ENCODE data around the gene LRRC71. TPM values are rescaled to one million over a fixed set of nuclear protein-coding genes. Genes with fewer than 3 reads are reported as not detected.

LRRC71 gene
- total RNA-seq, 1 experiment from 2014 or later: not detected

GRCh38 chr1:156894001-156894400, 26.4 kb upstream of the LRRC71 start:
- Mint-ChIP-seq H3K27ac (ENCODE audit: low read depth, unreplicated experiment) (no peak overlapping the region), H3K27me3 (ENCODE audit: insufficient read depth, unreplicated experiment) (peaks cover 5% of the 10 kb centered on the region), H3K9me3 (ENCODE audit: unreplicated experiment) (no peaks in the 10 kb centered on the region), H3K36me3 (ENCODE audit: insufficient read depth, unreplicated experiment) (no peaks in the 10 kb centered on the region), H3K4me3 (ENCODE audit: unreplicated experiment) (no peak overlapping the region), H3K4me1 (ENCODE audit: insufficient read depth, unreplicated experiment) (peaks cover 39% of the 10 kb centered on the region)
- no peak for DNase-seq (ENCODE audit: unreplicated experiment)
- intact Hi-C loops (cut with micrococcal nuclease): no loop called here
- ChIA-PET POLR2A (no interaction called here), CTCF (interaction anchor here (0.6 to 17.6 kb wide), 9 partner anchors 10 to 188 kb away, joined by 3 to 363 read pairs (median 4); partner anchors contain the start of genes INSRR, LRRC71 and NTRK1)
- BruUV-seq (replicated peaks): no TSS peak
- TF ChIP-seq, protein P1, sequence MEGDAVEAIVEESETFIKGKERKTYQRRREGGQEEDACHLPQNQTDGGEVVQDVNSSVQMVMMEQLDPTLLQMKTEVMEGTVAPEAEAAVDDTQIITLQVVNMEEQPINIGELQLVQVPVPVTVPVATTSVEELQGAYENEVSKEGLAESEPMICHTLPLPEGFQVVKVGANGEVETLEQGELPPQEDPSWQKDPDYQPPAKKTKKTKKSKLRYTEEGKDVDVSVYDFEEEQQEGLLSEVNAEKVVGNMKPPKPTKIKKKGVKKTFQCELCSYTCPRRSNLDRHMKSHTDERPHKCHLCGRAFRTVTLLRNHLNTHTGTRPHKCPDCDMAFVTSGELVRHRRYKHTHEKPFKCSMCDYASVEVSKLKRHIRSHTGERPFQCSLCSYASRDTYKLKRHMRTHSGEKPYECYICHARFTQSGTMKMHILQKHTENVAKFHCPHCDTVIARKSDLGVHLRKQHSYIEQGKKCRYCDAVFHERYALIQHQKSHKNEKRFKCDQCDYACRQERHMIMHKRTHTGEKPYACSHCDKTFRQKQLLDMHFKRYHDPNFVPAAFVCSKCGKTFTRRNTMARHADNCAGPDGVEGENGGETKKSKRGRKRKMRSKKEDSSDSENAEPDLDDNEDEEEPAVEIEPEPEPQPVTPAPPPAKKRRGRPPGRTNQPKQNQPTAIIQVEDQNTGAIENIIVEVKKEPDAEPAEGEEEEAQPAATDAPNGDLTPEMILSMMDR (IDR thresholded peaks at IDR 0.05; ENCODE audit: unreplicated experiment): no peak

DNA sequence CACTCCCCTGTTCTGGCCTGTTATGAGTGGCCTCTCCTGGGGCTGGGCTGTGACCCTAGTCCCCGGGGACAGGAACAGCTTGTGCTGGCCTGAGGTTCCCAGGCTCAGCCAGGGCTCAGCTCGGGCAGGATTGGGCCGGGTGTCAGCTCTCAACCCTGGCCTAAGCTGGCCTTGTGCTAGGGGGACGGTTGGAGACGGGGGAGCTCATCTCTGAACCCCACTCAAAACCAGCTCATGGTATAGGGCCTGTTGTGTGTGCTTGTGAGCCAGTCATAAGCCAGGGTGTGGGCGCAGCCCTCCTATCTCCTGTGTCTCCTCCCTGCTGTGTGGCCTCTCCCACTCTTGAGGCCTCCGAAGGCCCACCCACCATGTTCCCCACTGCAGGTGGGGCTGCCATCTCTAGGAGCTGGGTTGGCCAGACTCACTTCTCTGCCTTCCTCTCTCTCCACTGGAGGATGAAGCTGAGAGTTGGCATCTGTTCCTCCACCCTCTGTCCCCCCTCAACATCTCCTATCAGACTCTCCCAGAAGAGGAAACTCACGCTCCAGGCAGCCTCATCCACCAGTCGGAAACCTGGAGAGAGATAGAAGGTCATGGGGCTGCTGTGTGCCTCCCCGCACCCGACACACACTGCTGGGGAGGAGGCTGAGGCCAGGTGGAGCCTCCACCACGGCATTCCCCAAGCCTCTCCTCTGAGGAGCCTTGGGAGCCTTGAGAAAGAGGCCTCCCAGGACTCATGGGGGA, 25.5 kb upstream of the LRRC71 start:
- intact Hi-C loops (cut with micrococcal nuclease): no loop called here
- Mint-ChIP-seq H3K9me3 (ENCODE audit: unreplicated experiment) (no peaks in the 10 kb centered on the region), H3K36me3 (ENCODE audit: insufficient read depth, unreplicated experiment) (no peaks in the 10 kb centered on the region), H3K27me3 (ENCODE audit: insufficient read depth, unreplicated experiment) (no peaks in the 10 kb centered on the region), H3K27ac (ENCODE audit: low read depth, unreplicated experiment) (no peak overlapping the region), H3K4me1 (ENCODE audit: insufficient read depth, unreplicated experiment) (peaks cover 41% of the 10 kb centered on the region), H3K4me3 (ENCODE audit: unreplicated experiment) (no peak overlapping the region)
- no TSS peak for BruUV-seq (replicated peaks)
- DNase-seq (ENCODE audit: unreplicated experiment): no peak
- POLR2A ChIA-PET: interaction anchor here (0.6 to 1.1 kb wide), 3 partner anchors 33 to 128 kb away, joined by 3 to 5 read pairs (median 4); partner anchors contain the start of gene PRCC
- CTCF ChIA-PET: interaction anchor here (0.5 to 17.6 kb wide), 18 partner anchors 11 to 262 kb away, joined by 3 to 363 read pairs (median 4); partner anchors contain the start of genes INSRR, LRRC71, METTL25B and NTRK1
- TF ChIP-seq, protein P1 (IDR thresholded peaks at IDR 0.05; ENCODE audit: unreplicated experiment): no peak

- CTCF ChIA-PET: interaction anchor here (0.7 to 17.6 kb wide), 10 partner anchors 15 to 260 kb away, joined by 3 to 363 read pairs (median 6); partner anchors contain the start of genes INSRR, LRRC71 and NTRK1
- POLR2A ChIA-PET: interaction anchor here (0.6 to 1.1 kb wide), 3 partner anchors 33 to 128 kb away, joined by 3 to 5 read pairs (median 4); partner anchors contain the start of gene PRCC
- Mint-ChIP-seq H3K4me3 (ENCODE audit: unreplicated experiment) (no peak overlapping the region), H3K9me3 (ENCODE audit: unreplicated experiment) (no peaks in the 10 kb centered on the region), H3K27me3 (ENCODE audit: insufficient read depth, unreplicated experiment) (no peaks in the 10 kb centered on the region), H3K36me3 (ENCODE audit: insufficient read depth, unreplicated experiment) (no peaks in the 10 kb centered on the region), H3K4me1 (ENCODE audit: insufficient read depth, unreplicated experiment) (peaks cover 41% of the 10 kb centered on the region), H3K27ac (ENCODE audit: low read depth, unreplicated experiment) (no peak overlapping the region)
- intact Hi-C loops (cut with micrococcal nuclease): no loop called here
- DNase-seq (ENCODE audit: unreplicated experiment): no peak
- TF ChIP-seq, protein P1 (IDR thresholded peaks at IDR 0.05; ENCODE audit: unreplicated experiment): no peak
- BruUV-seq (replicated peaks): no TSS peak
Measured at GRCh38 chr1:156895455-156895812, 25.0 kb upstream of the LRRC71 start.

- intact Hi-C loops (cut with micrococcal nuclease): loop anchor here (1.0 kb wide), 1 partner anchor 30 kb away; no protein-coding TSS in a partner anchor
- no peaks in the 10 kb centered on the region for H3K36me3 Mint-ChIP-seq (ENCODE audit: insufficient read depth, unreplicated experiment)
- H3K9me3 Mint-ChIP-seq (ENCODE audit: unreplicated experiment): no peaks in the 10 kb centered on the region
- no peak overlapping the region for H3K4me3 Mint-ChIP-seq (ENCODE audit: unreplicated experiment)
- DNase-seq (ENCODE audit: unreplicated experiment): no peak
- ChIA-PET POLR2A (no interaction called here), CTCF (interaction anchor here (0.6 to 17.6 kb wide), 8 partner anchors 14 to 214 kb away, joined by 3 to 363 read pairs (median 4); partner anchors contain the start of genes LRRC71 and NTRK1)
- no TSS peak for BruUV-seq (replicated peaks)
- no peaks in the 10 kb centered on the region for H3K27me3 Mint-ChIP-seq (ENCODE audit: insufficient read depth, unreplicated experiment)
- peaks cover 41% of the 10 kb centered on the region for H3K4me1 Mint-ChIP-seq (ENCODE audit: insufficient read depth, unreplicated experiment)
- TF ChIP-seq, protein P1 (IDR thresholded peaks at IDR 0.05; ENCODE audit: unreplicated experiment): no peak
- no peak overlapping the region for H3K27ac Mint-ChIP-seq (ENCODE audit: low read depth, unreplicated experiment)
Measured at GRCh38 chr1:156895927-156896326, 24.5 kb upstream of the LRRC71 start.
